ENCODE data around the gene SLC7A11.

SLC7A11 gene

DNA sequence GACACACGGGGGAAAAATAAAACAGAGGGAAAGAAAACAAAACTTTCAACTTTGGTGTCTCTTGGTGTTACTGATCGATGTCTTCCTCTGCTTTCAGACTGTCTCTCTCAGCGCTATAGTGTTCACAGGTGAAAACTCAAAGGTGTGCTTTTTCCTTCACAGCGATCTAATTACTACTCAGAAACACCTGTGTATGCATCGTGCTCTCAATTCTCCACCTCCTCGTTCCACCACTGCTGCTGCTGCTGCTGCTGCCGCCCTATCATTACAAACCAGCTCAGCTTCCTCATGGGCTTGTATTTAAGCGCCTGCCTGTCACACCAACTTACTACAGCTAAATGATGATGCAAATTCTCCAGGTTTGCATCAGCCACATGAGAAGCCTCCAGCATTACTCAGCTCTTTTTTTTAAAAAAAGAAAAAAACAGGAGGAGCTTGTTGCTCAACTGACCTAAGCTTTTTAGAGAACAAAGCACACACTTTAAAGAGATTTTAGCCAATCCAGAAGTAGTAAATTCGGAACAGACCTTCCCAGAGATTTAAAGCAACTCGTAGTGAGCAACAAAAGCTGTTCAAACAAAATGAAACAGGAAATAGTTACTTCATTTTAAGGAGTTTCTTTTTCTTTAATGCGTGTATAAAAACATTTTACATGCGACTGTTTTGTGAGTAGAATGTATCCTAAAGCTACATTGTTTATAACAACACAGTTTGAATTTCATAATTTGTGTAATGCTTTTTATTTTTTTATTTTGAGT lies at the start of gene SLC7A11:
Gene SLC7A11 (minus strand): TSS at position 274 of the 758 bp plus-strand sequence. CDS start 280 bp downstream, outside the sequence.
- DNase-seq (ENCODE audit: low read depth) = peak; percentile 99
- peak; percentile 14 for TF ChIP-seq CTCF (conservative IDR thresholded peaks at IDR 0.05; ENCODE audit: low read depth, low read length)
- peak within 1 kb of the TSS; percentile 69 for H3K4me3 ChIP-seq (ENCODE audit: low read depth, low read length)

- no peak for TF ChIP-seq CTCF (conservative IDR thresholded peaks at IDR 0.05; ENCODE audit: low read depth, low read length)
- no peak for DNase-seq (ENCODE audit: low read depth)
- H3K4me3 ChIP-seq (ENCODE audit: low read depth, low read length) = no peak overlapping the region
These were observed 49.3 kb upstream of the SLC7A11 start for GRCh38 chr4:138291431-138291830.

- H3K4me3 ChIP-seq (ENCODE audit: low read depth, low read length) = no peak overlapping the region
- DNase-seq (ENCODE audit: low read depth) = no peak
- TF ChIP-seq CTCF (conservative IDR thresholded peaks at IDR 0.05; ENCODE audit: low read depth, low read length) = no peak
These were observed 48.7 kb upstream of the SLC7A11 start for GRCh38 chr4:138290805-138291204.

GRCh38 chr4:138279286-138279685 lies 37.1 kb upstream of the SLC7A11 start:
- DNase-seq (ENCODE audit: low read depth) = no peak
- H3K4me3 ChIP-seq (ENCODE audit: low read depth, low read length) = no peak overlapping the region

DNA sequence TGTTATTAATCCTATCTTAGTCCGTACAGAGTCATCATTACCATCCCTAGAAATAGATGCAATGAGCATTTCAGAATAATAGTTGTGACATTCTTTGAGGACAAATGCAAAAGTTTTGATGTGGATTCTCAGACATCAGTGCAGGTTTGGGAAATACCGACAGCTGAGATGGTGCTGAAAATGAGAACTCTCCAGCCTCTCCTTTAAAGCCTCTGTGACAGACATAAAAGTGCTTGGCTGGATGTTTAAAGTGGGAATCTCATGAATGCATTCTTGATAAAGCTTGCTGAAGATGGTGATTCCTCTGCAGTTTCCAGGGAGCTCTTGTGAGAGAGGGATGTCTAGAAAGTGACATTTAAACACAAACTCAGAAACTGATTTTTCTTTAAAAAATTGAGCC lies 35.0 kb upstream of the SLC7A11 start:
- no peak overlapping the region for H3K4me3 ChIP-seq (ENCODE audit: low read depth, low read length)
- TF ChIP-seq CTCF (conservative IDR thresholded peaks at IDR 0.05; ENCODE audit: low read depth, low read length) = no peak
- no peak for DNase-seq (ENCODE audit: low read depth)

More at GRCh38 chr4:138279286-138279685, 37.1 kb upstream of the SLC7A11 start:
- TF ChIP-seq CTCF (conservative IDR thresholded peaks at IDR 0.05; ENCODE audit: low read depth, low read length) = no peak

GRCh38 chr4:138275963-138276621 lies 33.9 kb upstream of the SLC7A11 start:
- H3K4me3 ChIP-seq (ENCODE audit: low read depth, low read length) = no peak overlapping the region
- peak; percentile 84 for DNase-seq (ENCODE audit: low read depth)
- TF ChIP-seq CTCF (conservative IDR thresholded peaks at IDR 0.05; ENCODE audit: low read depth, low read length) = no peak
